ENCODE measurements around the gene GPBP1L1. TPM values are rescaled to one million over a fixed set of nuclear protein-coding genes. Genes with fewer than 3 reads are reported as not detected.

GPBP1L1 gene
- total and polyA plus RNA-seq, 9 of the 15 experiments (the other 6 are each of a cell fraction or from before 2014, with no cell fraction given), result 86.0 to 216 (median 138) TPM

DNA sequence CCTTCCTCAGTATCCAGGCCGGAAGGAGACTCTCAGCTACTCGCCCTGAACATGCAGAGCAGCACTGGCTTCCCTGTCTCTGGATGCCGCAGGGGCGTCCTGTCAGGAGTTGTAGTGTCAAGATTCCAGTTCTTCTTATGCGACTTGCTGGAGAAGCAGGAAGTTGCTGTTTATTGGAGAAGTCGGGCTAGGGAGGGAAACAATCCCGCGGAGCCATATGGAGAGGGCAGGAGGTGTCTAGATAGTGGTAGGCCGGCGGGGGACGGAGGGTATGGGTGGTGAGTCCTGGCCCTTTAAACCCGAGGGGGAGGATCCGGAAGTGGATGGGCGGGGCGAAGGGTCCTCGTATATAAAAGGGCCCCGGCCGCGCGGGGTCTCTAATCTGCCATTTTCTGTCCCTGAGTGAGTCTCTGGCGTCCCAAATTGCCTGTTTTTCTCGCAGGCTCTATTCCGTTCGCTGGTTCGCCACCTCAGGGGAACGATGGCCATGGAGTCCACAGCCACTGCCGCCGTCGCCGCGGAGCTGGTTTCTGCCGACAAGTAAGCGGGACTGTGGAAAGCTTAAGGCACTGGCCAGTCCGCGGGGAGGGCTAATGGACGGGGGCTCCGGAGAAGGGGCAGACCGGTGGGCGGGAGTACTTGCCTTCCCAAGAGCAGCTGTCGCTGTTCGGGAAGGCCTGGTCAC, 102.5 kb downstream of the GPBP1L1 start, which contains the start of gene NASP (continued):
- TF ChIP-seq, protein P1, sequence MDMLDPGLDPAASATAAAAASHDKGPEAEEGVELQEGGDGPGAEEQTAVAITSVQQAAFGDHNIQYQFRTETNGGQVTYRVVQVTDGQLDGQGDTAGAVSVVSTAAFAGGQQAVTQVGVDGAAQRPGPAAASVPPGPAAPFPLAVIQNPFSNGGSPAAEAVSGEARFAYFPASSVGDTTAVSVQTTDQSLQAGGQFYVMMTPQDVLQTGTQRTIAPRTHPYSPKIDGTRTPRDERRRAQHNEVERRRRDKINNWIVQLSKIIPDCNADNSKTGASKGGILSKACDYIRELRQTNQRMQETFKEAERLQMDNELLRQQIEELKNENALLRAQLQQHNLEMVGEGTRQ (CRISPR knock-in tag; IDR thresholded peaks at IDR 0.05), result no peak
- TF ChIP-seq, protein P2, sequence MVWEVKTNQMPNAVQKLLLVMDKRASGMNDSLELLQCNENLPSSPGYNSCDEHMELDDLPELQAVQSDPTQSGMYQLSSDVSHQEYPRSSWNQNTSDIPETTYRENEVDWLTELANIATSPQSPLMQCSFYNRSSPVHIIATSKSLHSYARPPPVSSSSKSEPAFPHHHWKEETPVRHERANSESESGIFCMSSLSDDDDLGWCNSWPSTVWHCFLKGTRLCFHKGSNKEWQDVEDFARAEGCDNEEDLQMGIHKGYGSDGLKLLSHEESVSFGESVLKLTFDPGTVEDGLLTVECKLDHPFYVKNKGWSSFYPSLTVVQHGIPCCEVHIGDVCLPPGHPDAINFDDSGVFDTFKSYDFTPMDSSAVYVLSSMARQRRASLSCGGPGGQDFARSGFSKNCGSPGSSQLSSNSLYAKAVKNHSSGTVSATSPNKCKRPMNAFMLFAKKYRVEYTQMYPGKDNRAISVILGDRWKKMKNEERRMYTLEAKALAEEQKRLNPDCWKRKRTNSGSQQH (CRISPR knock-in tag; IDR thresholded peaks at IDR 0.05), result no peak
- TF ChIP-seq HNRNPLL (IDR thresholded peaks at IDR 0.05; ENCODE audit: low read depth, low read length, poor library complexity, severe bottlenecking), result peak; percentile 70
- no peak for TF ChIP-seq ZNF780A (CRISPR knock-in tag; IDR thresholded peaks at IDR 0.05)
- TF ChIP-seq, protein P3, sequence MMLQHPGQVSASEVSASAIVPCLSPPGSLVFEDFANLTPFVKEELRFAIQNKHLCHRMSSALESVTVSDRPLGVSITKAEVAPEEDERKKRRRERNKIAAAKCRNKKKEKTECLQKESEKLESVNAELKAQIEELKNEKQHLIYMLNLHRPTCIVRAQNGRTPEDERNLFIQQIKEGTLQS (IDR thresholded peaks at IDR 0.05), result no peak
- TF ChIP-seq, protein P3 (CRISPR knock-in tag; conservative IDR thresholded peaks at IDR 0.05), result peak; percentile 37
- TF ChIP-seq, protein P4, sequence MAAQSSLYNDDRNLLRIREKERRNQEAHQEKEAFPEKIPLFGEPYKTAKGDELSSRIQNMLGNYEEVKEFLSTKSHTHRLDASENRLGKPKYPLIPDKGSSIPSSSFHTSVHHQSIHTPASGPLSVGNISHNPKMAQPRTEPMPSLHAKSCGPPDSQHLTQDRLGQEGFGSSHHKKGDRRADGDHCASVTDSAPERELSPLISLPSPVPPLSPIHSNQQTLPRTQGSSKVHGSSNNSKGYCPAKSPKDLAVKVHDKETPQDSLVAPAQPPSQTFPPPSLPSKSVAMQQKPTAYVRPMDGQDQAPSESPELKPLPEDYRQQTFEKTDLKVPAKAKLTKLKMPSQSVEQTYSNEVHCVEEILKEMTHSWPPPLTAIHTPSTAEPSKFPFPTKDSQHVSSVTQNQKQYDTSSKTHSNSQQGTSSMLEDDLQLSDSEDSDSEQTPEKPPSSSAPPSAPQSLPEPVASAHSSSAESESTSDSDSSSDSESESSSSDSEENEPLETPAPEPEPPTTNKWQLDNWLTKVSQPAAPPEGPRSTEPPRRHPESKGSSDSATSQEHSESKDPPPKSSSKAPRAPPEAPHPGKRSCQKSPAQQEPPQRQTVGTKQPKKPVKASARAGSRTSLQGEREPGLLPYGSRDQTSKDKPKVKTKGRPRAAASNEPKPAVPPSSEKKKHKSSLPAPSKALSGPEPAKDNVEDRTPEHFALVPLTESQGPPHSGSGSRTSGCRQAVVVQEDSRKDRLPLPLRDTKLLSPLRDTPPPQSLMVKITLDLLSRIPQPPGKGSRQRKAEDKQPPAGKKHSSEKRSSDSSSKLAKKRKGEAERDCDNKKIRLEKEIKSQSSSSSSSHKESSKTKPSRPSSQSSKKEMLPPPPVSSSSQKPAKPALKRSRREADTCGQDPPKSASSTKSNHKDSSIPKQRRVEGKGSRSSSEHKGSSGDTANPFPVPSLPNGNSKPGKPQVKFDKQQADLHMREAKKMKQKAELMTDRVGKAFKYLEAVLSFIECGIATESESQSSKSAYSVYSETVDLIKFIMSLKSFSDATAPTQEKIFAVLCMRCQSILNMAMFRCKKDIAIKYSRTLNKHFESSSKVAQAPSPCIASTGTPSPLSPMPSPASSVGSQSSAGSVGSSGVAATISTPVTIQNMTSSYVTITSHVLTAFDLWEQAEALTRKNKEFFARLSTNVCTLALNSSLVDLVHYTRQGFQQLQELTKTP (IDR thresholded peaks at IDR 0.05; ENCODE audit: low read depth in 1 of 2, partially characterized antibody in 2 of 2), result peak; percentile 52 to 68
- peak; percentile 92 for TF ChIP-seq PRPF4 (IDR thresholded peaks at IDR 0.05; ENCODE audit: insufficient read depth, low read depth, low read length, poor library complexity, severe bottlenecking)
- TF ChIP-seq MTA2 (IDR thresholded peaks at IDR 0.05; ENCODE audit: low read depth), result no peak
- TF ChIP-seq U2AF2 (optimal IDR thresholded peaks at IDR 0.05; ENCODE audit: low read depth, low read length), result no peak
- TF ChIP-seq TCF3 (CRISPR knock-in tag; IDR thresholded peaks at IDR 0.05), result no peak
- TF ChIP-seq, protein P5, sequence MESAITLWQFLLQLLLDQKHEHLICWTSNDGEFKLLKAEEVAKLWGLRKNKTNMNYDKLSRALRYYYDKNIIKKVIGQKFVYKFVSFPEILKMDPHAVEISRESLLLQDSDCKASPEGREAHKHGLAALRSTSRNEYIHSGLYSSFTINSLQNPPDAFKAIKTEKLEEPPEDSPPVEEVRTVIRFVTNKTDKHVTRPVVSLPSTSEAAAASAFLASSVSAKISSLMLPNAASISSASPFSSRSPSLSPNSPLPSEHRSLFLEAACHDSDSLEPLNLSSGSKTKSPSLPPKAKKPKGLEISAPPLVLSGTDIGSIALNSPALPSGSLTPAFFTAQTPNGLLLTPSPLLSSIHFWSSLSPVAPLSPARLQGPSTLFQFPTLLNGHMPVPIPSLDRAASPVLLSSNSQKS (CRISPR knock-in tag; IDR thresholded peaks at IDR 0.05), result no peak
- no peak for TF ChIP-seq KLF13 (tag; IDR thresholded peaks at IDR 0.05; ENCODE audit: borderline replicate concordance, low read depth)
- no peak for TF ChIP-seq ADNP (tag; IDR thresholded peaks at IDR 0.05)
- no peak; a peak in 1 of 3 replicates for TF ChIP-seq CBX3 (IDR thresholded peaks at IDR 0.05; ENCODE audit: borderline replicate concordance in 1 of 2, low read length in 2 of 2)
- TF ChIP-seq, protein P6, sequence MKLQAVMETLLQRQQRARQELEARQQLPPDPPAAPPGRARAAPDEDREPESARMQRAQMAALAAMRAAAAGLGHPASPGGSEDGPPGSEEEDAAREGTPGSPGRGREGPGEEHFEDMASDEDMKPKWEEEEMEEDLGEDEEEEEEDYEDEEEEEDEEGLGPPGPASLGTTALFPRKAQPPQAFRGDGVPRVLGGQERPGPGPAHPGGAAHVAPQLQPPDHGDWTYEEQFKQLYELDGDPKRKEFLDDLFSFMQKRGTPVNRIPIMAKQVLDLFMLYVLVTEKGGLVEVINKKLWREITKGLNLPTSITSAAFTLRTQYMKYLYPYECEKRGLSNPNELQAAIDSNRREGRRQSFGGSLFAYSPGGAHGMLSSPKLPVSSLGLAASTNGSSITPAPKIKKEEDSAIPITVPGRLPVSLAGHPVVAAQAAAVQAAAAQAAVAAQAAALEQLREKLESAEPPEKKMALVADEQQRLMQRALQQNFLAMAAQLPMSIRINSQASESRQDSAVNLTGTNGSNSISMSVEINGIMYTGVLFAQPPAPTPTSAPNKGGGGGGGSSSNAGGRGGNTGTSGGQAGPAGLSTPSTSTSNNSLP (IDR thresholded peaks at IDR 0.05; ENCODE audit: borderline replicate concordance, low read depth, low read length), result no peak

Measured in K562 (cell line).